ENCODE measurements around the gene EFR3B.

- TF ChIP-seq, protein P1, sequence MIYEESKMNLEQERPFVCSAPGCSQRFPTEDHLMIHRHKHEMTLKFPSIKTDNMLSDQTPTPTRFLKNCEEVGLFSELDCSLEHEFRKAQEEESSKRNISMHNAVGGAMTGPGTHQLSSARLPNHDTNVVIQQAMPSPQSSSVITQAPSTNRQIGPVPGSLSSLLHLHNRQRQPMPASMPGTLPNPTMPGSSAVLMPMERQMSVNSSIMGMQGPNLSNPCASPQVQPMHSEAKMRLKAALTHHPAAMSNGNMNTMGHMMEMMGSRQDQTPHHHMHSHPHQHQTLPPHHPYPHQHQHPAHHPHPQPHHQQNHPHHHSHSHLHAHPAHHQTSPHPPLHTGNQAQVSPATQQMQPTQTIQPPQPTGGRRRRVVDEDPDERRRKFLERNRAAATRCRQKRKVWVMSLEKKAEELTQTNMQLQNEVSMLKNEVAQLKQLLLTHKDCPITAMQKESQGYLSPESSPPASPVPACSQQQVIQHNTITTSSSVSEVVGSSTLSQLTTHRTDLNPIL (CRISPR knock-in tag; IDR thresholded peaks at IDR 0.05; ENCODE audit: low read depth) = no peak
- TF ChIP-seq ZNF8 (CRISPR knock-in tag; IDR thresholded peaks at IDR 0.05) (no peak), SNAI2 (CRISPR knock-in tag; IDR thresholded peaks at IDR 0.05) (no peak), PATZ1 (CRISPR knock-in tag; IDR thresholded peaks at IDR 0.05; ENCODE audit: borderline replicate concordance) (no peak), ZC3H10 (CRISPR knock-in tag; IDR thresholded peaks at IDR 0.05) (no peak), ARNTL (CRISPR knock-in tag; IDR thresholded peaks at IDR 0.05; ENCODE audit: borderline replicate concordance, low read depth) (no peak), OSR1 (CRISPR knock-in tag; IDR thresholded peaks at IDR 0.05) (no peak), ZFP30 (CRISPR knock-in tag; IDR thresholded peaks at IDR 0.05) (no peak), GLIS3 (CRISPR knock-in tag; IDR thresholded peaks at IDR 0.05) (no peak)
Observed at GRCh38 chr2:25132693-25133092, 90.8 kb downstream of the EFR3B start.

Data from SK-N-SH treated with all-trans-retinoic acid at 6 μM for 48 hours (cell line).